ENCODE results near the gene PIMREG.

Gene PIMREG

DNA sequence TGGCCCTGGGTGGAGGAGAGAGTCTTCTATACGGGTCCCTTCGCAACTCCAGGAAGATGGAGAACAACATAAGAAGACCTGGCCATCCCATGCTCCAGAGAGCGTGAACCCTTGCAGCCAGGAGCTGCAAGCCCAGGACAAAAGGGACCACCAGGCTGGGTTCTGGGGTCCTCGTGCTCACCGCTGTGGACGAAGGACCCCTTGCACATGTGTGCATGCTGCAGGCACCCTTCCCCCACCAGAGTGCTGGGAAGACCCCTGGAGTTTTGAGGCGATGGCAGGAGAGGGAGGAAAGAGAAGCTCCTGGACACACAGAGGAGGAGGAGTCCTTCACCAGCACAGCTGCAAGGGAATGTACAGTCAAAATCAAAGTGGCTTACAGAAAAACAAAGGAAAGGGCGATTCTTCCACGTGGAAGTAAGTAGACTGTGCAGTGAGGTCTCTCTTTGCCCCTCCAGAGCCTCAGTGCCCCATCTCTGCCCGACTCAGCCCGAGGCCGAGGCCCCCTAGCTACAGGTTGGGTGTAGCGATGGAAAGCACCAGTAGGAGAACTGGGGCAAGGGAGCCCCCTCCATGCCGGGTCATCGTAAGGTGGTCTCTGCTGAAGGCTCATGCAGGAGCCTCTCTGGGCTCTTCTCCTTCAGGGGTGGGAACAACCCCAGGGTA is 51.3 kb downstream of the PIMREG start:
- Histone ChIP-seq H3K4me1 (ENCODE audit: control insufficient read depth, low read length) (peaks cover 20% of the 10 kb centered on the region), H3K9me3 (ENCODE audit: control insufficient read depth, insufficient read depth, low read length) (no peaks in the 10 kb centered on the region), H3K4me2 (ENCODE audit: low read length) (peak overlapping the region; percentile 65), H3K27me3 (ENCODE audit: control insufficient read depth, low read length) (no peaks in the 10 kb centered on the region; the same call in 1 of the 2 replicates), H3F3A (ENCODE audit: control insufficient read depth, insufficient read depth) (no peaks in the 10 kb centered on the region), H3K36me3 (ENCODE audit: control insufficient read depth, low read length) (no peaks in the 10 kb centered on the region), H3K4me3 (ENCODE audit: low read length) (peak overlapping the region; percentile 41), H3K9me2 (replicated peaks; ENCODE audit: control insufficient read depth, low read length) (no peaks in the 10 kb centered on the region), H3K27ac (ENCODE audit: low read depth, low read length) (no peak overlapping the region), H4K20me1 (ENCODE audit: control insufficient read depth, insufficient read depth, low read depth, low read length) (no peaks in the 10 kb centered on the region), H3K79me2 (ENCODE audit: control insufficient read depth, low read length) (no peaks in the 10 kb centered on the region)
- TF ChIP-seq, protein P1, sequence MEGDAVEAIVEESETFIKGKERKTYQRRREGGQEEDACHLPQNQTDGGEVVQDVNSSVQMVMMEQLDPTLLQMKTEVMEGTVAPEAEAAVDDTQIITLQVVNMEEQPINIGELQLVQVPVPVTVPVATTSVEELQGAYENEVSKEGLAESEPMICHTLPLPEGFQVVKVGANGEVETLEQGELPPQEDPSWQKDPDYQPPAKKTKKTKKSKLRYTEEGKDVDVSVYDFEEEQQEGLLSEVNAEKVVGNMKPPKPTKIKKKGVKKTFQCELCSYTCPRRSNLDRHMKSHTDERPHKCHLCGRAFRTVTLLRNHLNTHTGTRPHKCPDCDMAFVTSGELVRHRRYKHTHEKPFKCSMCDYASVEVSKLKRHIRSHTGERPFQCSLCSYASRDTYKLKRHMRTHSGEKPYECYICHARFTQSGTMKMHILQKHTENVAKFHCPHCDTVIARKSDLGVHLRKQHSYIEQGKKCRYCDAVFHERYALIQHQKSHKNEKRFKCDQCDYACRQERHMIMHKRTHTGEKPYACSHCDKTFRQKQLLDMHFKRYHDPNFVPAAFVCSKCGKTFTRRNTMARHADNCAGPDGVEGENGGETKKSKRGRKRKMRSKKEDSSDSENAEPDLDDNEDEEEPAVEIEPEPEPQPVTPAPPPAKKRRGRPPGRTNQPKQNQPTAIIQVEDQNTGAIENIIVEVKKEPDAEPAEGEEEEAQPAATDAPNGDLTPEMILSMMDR (IDR thresholded peaks at IDR 0.05; ENCODE audit: low read depth, low read length, poor library complexity, severe bottlenecking), result peak; percentile 35
- no peak for TF ChIP-seq EZH2phosphoT487 (IDR thresholded peaks at IDR 0.05; ENCODE audit: borderline replicate concordance, low read length)

DNA sequence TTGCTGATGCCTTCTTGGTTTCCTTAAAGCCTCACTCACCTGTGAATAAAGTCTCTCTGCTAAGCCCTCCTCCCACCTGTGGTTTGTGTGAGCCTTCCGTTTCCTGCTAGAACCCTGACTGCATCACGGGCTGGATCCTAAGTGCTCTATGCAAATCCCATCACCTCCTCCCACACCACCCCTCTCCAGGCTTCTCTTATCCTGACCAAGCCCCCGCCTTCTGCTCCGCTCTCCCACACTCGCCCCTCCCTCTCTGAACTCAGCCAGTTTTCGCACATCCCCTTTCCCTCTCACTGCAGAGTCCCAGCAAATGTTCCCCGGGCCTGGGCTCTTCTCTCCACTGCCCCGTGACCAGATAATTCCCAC is 51.8 kb downstream of the PIMREG start:
- H3K9me3 ChIP-seq (ENCODE audit: control insufficient read depth, insufficient read depth, low read length), result no peaks in the 10 kb centered on the region
- TF ChIP-seq EZH2phosphoT487 (IDR thresholded peaks at IDR 0.05; ENCODE audit: borderline replicate concordance, low read length), result no peak
- H3K27me3 ChIP-seq (ENCODE audit: control insufficient read depth, low read length), result no peaks in the 10 kb centered on the region; the same call in 1 of the 2 replicates
- H3K4me3 ChIP-seq (ENCODE audit: low read length), result peak overlapping the region; percentile 41
- H3K27ac ChIP-seq (ENCODE audit: low read depth, low read length), result no peak overlapping the region
- no peaks in the 10 kb centered on the region for H3K9me2 ChIP-seq (replicated peaks; ENCODE audit: control insufficient read depth, low read length)
- no peaks in the 10 kb centered on the region for H3K36me3 ChIP-seq (ENCODE audit: control insufficient read depth, low read length)
- H4K20me1 ChIP-seq (ENCODE audit: control insufficient read depth, insufficient read depth, low read depth, low read length), result no peaks in the 10 kb centered on the region
- peaks cover 20% of the 10 kb centered on the region for H3K4me1 ChIP-seq (ENCODE audit: control insufficient read depth, low read length)
- peak overlapping the region; percentile 65 for H3K4me2 ChIP-seq (ENCODE audit: low read length)
- no peaks in the 10 kb centered on the region for H3K79me2 ChIP-seq (ENCODE audit: control insufficient read depth, low read length)
- H3F3A ChIP-seq (ENCODE audit: control insufficient read depth, insufficient read depth), result no peaks in the 10 kb centered on the region

GRCh38 chr17:6496640-6497441 is 52.6 kb downstream of the PIMREG start:
- no peaks in the 10 kb centered on the region; the same call in 1 of the 2 replicates for H3K27me3 ChIP-seq (ENCODE audit: control insufficient read depth, low read length)
- peaks cover 20% of the 10 kb centered on the region for H3K4me1 ChIP-seq (ENCODE audit: control insufficient read depth, low read length)
- H3K36me3 ChIP-seq (ENCODE audit: control insufficient read depth, low read length), result no peaks in the 10 kb centered on the region
- H3K79me2 ChIP-seq (ENCODE audit: control insufficient read depth, low read length), result no peaks in the 10 kb centered on the region
- no peaks in the 10 kb centered on the region for H3K9me3 ChIP-seq (ENCODE audit: control insufficient read depth, insufficient read depth, low read length)
- H4K20me1 ChIP-seq (ENCODE audit: control insufficient read depth, insufficient read depth, low read depth, low read length), result no peaks in the 10 kb centered on the region
- H3K4me3 ChIP-seq (ENCODE audit: low read length), result peak overlapping the region; percentile 41
- peak overlapping the region; percentile 65 for H3K4me2 ChIP-seq (ENCODE audit: low read length)
- no peak for TF ChIP-seq EZH2phosphoT487 (IDR thresholded peaks at IDR 0.05; ENCODE audit: borderline replicate concordance, low read length)
- TF ChIP-seq, protein P1 (IDR thresholded peaks at IDR 0.05; ENCODE audit: low read depth, low read length, poor library complexity, severe bottlenecking), result no peak
- no peaks in the 10 kb centered on the region for H3K9me2 ChIP-seq (replicated peaks; ENCODE audit: control insufficient read depth, low read length)
- H3F3A ChIP-seq (ENCODE audit: control insufficient read depth, insufficient read depth), result no peaks in the 10 kb centered on the region
- no peak overlapping the region for H3K27ac ChIP-seq (ENCODE audit: low read depth, low read length)
